ENCODE results near the gene IKZF3. TPM values are rescaled to one million over a fixed set of nuclear protein-coding genes. Genes with fewer than 3 reads are reported as not detected.
A peak's percentile ranks its signal among the peaks of the same experiment; 100 is the strongest.

The IKZF3 gene
- total and polyA plus RNA-seq, 10 of the 15 experiments (the other 5 are each of a cell fraction or from before 2014, with no cell fraction given): 5.5 to 98.2 (median 47.6) TPM

GRCh38 chr17:39871801-39872200 lies 7.7 kb upstream of the IKZF3 start:
- H3K9me3 ChIP-seq (replicated peaks; ENCODE audit: control insufficient read depth, insufficient read depth, low read length): no peaks in the 10 kb centered on the region; the same call in 2 of the 3 replicates
- ChIA-PET CTCF (interaction anchor here (0.9 to 7.8 kb wide), 16 partner anchors 12 to 257 kb away, joined by 3 to 81 read pairs (median 3); partner anchors contain the start of gene PSMD3), SMC1A (ENCODE audit: uncharacterized antibody, unreplicated experiment) (interaction anchor here (1.0 to 4.9 kb wide), 18 partner anchors 10 to 250 kb away, joined by 3 to 39 read pairs (median 6); partner anchors contain the start of genes CSF3 and PSMD3), RAD21 (ENCODE audit: unreplicated experiment) (interaction anchor here (0.8 to 3.8 kb wide), 11 partner anchors 12 to 227 kb away, joined by 3 to 44 read pairs (median 4); partner anchors contain the start of genes MIEN1 and PSMD3), POLR2A (interaction anchor here (0.9 to 1.6 kb wide), 3 partner anchors 66 to 111 kb away, joined by 3 to 9 read pairs (median 4); partner anchors contain the start of gene PSMD3)
- no peak for ATAC-seq
- BruUV-seq (replicated peaks): no TSS peak
- H3K79me2 ChIP-seq (ENCODE audit: control insufficient read depth, insufficient read depth, low read length): peaks cover 2% of the 10 kb centered on the region
- intact Hi-C loops (cut with micrococcal nuclease; ENCODE audit: unreplicated experiment) (loop anchor here (2.0 kb wide), 1 partner anchor 87 kb away; no protein-coding TSS in a partner anchor), in situ Hi-C loops (cut with MboI) (no loop called here)
- H3K4me1 ChIP-seq (ENCODE audit: control insufficient read depth, insufficient read depth, low read length): peaks cover 39% of the 10 kb centered on the region
- no peaks in the 10 kb centered on the region for H4K20me1 ChIP-seq (ENCODE audit: control insufficient read depth, insufficient read depth)
- no peaks in the 10 kb centered on the region for H3K36me3 ChIP-seq (ENCODE audit: control insufficient read depth in 2 of 2, insufficient read depth in 2 of 2, low read length in 1 of 2)
- peak overlapping the region; percentile 44; the same call in 1 of the 2 replicates for H3K4me2 ChIP-seq (ENCODE audit: control insufficient read depth, insufficient read depth)
- H3K27ac ChIP-seq (ENCODE audit: control insufficient read depth, insufficient read depth): peak overlapping the region; percentile 65; the same call in 1 of the 2 replicates
- H3K9ac ChIP-seq (ENCODE audit: control insufficient read depth, insufficient read depth, low read length): 0 out of 2 replicates have a peak overlapping the region, but pooled peaks have one; percentile 5
- 78% methylated on average over 2 of the region's 2 CpGs for WGBS (ENCODE audit: insufficient coverage, insufficient replicate concordance, low lambda C conversion rate, missing lambda C conversion rate)
- peak overlapping the region; percentile 54 for H2AFZ ChIP-seq (ENCODE audit: control insufficient read depth, low read depth, low read length)
- FAIRE-seq: no peak
- no peak overlapping the region for H3K4me3 ChIP-seq
- DNase-seq (ENCODE audit: low read depth, low spot score): no peak
- H3K27me3 ChIP-seq (replicated peaks in 1 of 2; ENCODE audit: control insufficient read depth in 2 of 2, insufficient read depth in 2 of 2, low read length in 1 of 2): no peaks in the 10 kb centered on the region
- TF ChIP-seq CBX3 (IDR thresholded peaks at IDR 0.05; ENCODE audit: borderline replicate concordance, low read depth): no peak
- TF ChIP-seq, protein P1, sequence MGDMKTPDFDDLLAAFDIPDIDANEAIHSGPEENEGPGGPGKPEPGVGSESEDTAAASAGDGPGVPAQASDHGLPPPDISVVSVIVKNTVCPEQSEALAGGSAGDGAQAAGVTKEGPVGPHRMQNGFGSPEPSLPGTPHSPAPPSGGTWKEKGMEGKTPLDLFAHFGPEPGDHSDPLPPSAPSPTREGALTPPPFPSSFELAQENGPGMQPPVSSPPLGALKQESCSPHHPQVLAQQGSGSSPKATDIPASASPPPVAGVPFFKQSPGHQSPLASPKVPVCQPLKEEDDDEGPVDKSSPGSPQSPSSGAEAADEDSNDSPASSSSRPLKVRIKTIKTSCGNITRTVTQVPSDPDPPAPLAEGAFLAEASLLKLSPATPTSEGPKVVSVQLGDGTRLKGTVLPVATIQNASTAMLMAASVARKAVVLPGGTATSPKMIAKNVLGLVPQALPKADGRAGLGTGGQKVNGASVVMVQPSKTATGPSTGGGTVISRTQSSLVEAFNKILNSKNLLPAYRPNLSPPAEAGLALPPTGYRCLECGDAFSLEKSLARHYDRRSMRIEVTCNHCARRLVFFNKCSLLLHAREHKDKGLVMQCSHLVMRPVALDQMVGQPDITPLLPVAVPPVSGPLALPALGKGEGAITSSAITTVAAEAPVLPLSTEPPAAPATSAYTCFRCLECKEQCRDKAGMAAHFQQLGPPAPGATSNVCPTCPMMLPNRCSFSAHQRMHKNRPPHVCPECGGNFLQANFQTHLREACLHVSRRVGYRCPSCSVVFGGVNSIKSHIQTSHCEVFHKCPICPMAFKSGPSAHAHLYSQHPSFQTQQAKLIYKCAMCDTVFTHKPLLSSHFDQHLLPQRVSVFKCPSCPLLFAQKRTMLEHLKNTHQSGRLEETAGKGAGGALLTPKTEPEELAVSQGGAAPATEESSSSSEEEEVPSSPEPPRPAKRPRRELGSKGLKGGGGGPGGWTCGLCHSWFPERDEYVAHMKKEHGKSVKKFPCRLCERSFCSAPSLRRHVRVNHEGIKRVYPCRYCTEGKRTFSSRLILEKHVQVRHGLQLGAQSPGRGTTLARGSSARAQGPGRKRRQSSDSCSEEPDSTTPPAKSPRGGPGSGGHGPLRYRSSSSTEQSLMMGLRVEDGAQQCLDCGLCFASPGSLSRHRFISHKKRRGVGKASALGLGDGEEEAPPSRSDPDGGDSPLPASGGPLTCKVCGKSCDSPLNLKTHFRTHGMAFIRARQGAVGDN (IDR thresholded peaks at IDR 0.05): no peak
- TF ChIP-seq IKZF2 (IDR thresholded peaks at IDR 0.05): no peak
- no peak for TF ChIP-seq ZBTB33 (IDR thresholded peaks at IDR 0.05)
- no peak for TF ChIP-seq BCL3 (IDR thresholded peaks at IDR 0.05; ENCODE audit: borderline replicate concordance, insufficient read depth, low read depth, low read length, poor library complexity, severe bottlenecking)
- no peak for TF ChIP-seq BMI1 (IDR thresholded peaks at IDR 0.05; ENCODE audit: borderline replicate concordance)
- TF ChIP-seq NR2C2 (IDR thresholded peaks at IDR 0.05; ENCODE audit: borderline replicate concordance, control insufficient read depth, insufficient read length, low read depth): no peak
- TF ChIP-seq, protein P2, sequence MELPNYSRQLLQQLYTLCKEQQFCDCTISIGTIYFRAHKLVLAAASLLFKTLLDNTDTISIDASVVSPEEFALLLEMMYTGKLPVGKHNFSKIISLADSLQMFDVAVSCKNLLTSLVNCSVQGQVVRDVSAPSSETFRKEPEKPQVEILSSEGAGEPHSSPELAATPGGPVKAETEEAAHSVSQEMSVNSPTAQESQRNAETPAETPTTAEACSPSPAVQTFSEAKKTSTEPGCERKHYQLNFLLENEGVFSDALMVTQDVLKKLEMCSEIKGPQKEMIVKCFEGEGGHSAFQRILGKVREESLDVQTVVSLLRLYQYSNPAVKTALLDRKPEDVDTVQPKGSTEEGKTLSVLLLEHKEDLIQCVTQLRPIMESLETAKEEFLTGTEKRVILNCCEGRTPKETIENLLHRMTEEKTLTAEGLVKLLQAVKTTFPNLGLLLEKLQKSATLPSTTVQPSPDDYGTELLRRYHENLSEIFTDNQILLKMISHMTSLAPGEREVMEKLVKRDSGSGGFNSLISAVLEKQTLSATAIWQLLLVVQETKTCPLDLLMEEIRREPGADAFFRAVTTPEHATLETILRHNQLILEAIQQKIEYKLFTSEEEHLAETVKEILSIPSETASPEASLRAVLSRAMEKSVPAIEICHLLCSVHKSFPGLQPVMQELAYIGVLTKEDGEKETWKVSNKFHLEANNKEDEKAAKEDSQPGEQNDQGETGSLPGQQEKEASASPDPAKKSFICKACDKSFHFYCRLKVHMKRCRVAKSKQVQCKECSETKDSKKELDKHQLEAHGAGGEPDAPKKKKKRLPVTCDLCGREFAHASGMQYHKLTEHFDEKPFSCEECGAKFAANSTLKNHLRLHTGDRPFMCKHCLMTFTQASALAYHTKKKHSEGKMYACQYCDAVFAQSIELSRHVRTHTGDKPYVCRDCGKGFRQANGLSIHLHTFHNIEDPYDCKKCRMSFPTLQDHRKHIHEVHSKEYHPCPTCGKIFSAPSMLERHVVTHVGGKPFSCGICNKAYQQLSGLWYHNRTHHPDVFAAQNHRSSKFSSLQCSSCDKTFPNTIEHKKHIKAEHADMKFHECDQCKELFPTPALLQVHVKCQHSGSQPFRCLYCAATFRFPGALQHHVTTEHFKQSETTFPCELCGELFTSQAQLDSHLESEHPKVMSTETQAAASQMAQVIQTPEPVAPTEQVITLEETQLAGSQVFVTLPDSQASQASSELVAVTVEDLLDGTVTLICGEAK (IDR thresholded peaks at IDR 0.05; ENCODE audit: borderline replicate concordance): no peak
- TF ChIP-seq SMAD5 (IDR thresholded peaks at IDR 0.05; ENCODE audit: low read depth): no peak
